Neural cell (in vitro differentiated cells): ENCODE results near the gene RIMS1.

Experiments used
- TAF1 ChIP-seq: IDR thresholded peaks from 2 replicates; pipeline ENCODE4 v1.6.1; 2012; ENCODE audit warnings: low read depth
- TF ChIP-seq, protein P1 (sequence below): fragments of 450-650 bp; IDR thresholded peaks from 2 replicates; pipeline ENCODE4 v1.5.1; 2014; ENCODE audit warnings: antibody characterized with exemption, mild to moderate bottlenecking, moderate library complexity; ENCODE audit not compliant: poor library complexity, severe bottlenecking

GRCh38 chr6:72412709-72413044 lies 526.3 kb downstream of the RIMS1 start:
- TF ChIP-seq, protein P1, sequence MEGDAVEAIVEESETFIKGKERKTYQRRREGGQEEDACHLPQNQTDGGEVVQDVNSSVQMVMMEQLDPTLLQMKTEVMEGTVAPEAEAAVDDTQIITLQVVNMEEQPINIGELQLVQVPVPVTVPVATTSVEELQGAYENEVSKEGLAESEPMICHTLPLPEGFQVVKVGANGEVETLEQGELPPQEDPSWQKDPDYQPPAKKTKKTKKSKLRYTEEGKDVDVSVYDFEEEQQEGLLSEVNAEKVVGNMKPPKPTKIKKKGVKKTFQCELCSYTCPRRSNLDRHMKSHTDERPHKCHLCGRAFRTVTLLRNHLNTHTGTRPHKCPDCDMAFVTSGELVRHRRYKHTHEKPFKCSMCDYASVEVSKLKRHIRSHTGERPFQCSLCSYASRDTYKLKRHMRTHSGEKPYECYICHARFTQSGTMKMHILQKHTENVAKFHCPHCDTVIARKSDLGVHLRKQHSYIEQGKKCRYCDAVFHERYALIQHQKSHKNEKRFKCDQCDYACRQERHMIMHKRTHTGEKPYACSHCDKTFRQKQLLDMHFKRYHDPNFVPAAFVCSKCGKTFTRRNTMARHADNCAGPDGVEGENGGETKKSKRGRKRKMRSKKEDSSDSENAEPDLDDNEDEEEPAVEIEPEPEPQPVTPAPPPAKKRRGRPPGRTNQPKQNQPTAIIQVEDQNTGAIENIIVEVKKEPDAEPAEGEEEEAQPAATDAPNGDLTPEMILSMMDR = no peak
- no peak for TF ChIP-seq TAF1
